GM04503 (cell line): ENCODE data around the gene KNDC1.
"Not testable (repeated sequence)": the region's sequence is repeated elsewhere in the genome, so short reads cannot be mapped to it uniquely, and the experiment has no call there.

ENCODE experiments used
- DNase-seq: peaks from one replicate; pipeline ENCODE4 v3.0.0-alpha.2; 2012; ENCODE audit warnings: low read depth

The KNDC1 gene

GRCh38 chr10:133126431-133127290 is 33.4 kb upstream of the KNDC1 start:
- no peak for DNase-seq

GRCh38 chr10:133127291-133128125 is 32.5 kb upstream of the KNDC1 start:
- DNase-seq: no peak

- DNase-seq: no peak
Observed at GRCh38 chr10:133128126-133129070, 31.6 kb upstream of the KNDC1 start.

GRCh38 chr10:133129071-133129858 is 30.8 kb upstream of the KNDC1 start:
- no peak for DNase-seq

- DNase-seq: no peak
Observed at GRCh38 chr10:133129859-133130495, 30.0 kb upstream of the KNDC1 start.

- no peak for DNase-seq
Observed at GRCh38 chr10:133130602-133131001, 29.4 kb upstream of the KNDC1 start.

- DNase-seq: no peak
Observed at GRCh38 chr10:133131053-133131452, 29.0 kb upstream of the KNDC1 start.

GRCh38 chr10:133131734-133132472 is 28.1 kb upstream of the KNDC1 start:
- DNase-seq: no peak

GRCh38 chr10:133132473-133133291 is 27.3 kb upstream of the KNDC1 start:
- no peak for DNase-seq

GRCh38 chr10:133133471-133134231 is 26.4 kb upstream of the KNDC1 start:
- no peak for DNase-seq

- no peak for DNase-seq
Observed at GRCh38 chr10:133134411-133135115, 25.5 kb upstream of the KNDC1 start.

- no peak for DNase-seq
Observed at GRCh38 chr10:133135116-133135465, 24.9 kb upstream of the KNDC1 start.

- not testable (repeated sequence) for DNase-seq
Observed at GRCh38 chr10:133137486-133138145, 22.4 kb upstream of the KNDC1 start.

- DNase-seq: no peak
Observed at GRCh38 chr10:133139551-133140065, 20.4 kb upstream of the KNDC1 start.

- DNase-seq: no peak
Observed at GRCh38 chr10:133140417-133141143, 19.4 kb upstream of the KNDC1 start.
